Heart left ventricle (tissue), 16 donors: ENCODE results near the gene GRK5. TPM values are rescaled to one million over a fixed set of nuclear protein-coding genes. Genes with fewer than 3 reads are reported as not detected.

Source experiments
- ATAC-seq, 4 donors: fragments of 200-7000 bp; cut with Tn5 transposase; one replicate each; pipeline ENCODE4 v1.9.1; 2020 to 2022; ENCODE audit warnings: moderate library complexity in 4 of 4, mild to moderate bottlenecking in 3 of 4, moderate number of reproducible peaks in 1 of 4
- DNase-seq, 5 donors: peaks; one replicate each; pipeline ENCODE4 v3.0.0-alpha.2; 2020
- H3K27ac ChIP-seq, 12 donors: fragments of 200-600 bp; sonication (generic) in 4 of 12; one replicate each; pipeline versions ENCODE4 v1.5.0 to v1.8.0; 2016 to 2022; ENCODE audit warnings: mild to moderate bottlenecking in 2 of 12
- H3K27me3 ChIP-seq, 9 donors: fragments of 200-600 bp; sonication (generic) in 2 of 9; one replicate each; pipeline versions ENCODE4 v1.5.1 to v1.8.0; 2016 to 2022; ENCODE audit warnings: mild to moderate bottlenecking in 3 of 9
- H3K36me3 ChIP-seq, 9 donors: fragments of 200-600 bp; sonication (generic) in 2 of 9; one replicate each; pipeline versions ENCODE4 v1.5.0 to v1.8.0; 2018 to 2022; ENCODE audit warnings: mild to moderate bottlenecking in 2 of 9
- H3K4me1 ChIP-seq, 12 donors: fragments of 200-600 bp; sonication (generic) in 4 of 12; one replicate each; pipeline versions ENCODE4 v1.5.0 to v1.8.0; 2016 to 2022; ENCODE audit warnings: mild to moderate bottlenecking in 3 of 12
- H3K4me3 ChIP-seq, 12 donors: fragments of 200-600 bp; sonication (generic) in 4 of 12; one replicate each; pipeline versions ENCODE4 v1.5.0 to v1.8.0; 2017 to 2022; ENCODE audit warnings: mild to moderate bottlenecking in 9 of 12, moderate library complexity in 4 of 12
- H3K9me3 ChIP-seq, 12 donors: fragments of 200-600 bp; sonication (generic) in 4 of 12; one replicate each; pipeline versions ENCODE4 v1.5.0 to v1.8.0; 2016 to 2022; ENCODE audit warnings: mild to moderate bottlenecking in 1 of 12
- POLR2A ChIP-seq, 2 donors: fragments of 450-650 bp; IDR thresholded peaks; one replicate each; pipeline ENCODE4 v1.6.1; 2017; ENCODE audit warnings: antibody characterized with exemption in 2 of 2, mild to moderate bottlenecking in 2 of 2, moderate library complexity in 2 of 2
- WGBS, 4 donors: extraction: QIAGEN DNeasy Blood & Tissue Kit in 2 of 4; methylation state at CpG; one replicate each; pipeline versions ENCODE4 v1.1.5 to v1.1.7; 2013 to 2018; 5-methylcytosine and 5-hydroxymethylcytosine counted together
- intact Hi-C, 10 donors: fragments of 100-400 bp; cut with DNase I; formaldehyde crosslinking; loops; one replicate each; pipeline versions ENCODE4 v1.11.1 to v1.14.2; 2022
- polyA plus RNA-seq, 2 donors: library from polyadenylated mRNA; stranded (reverse); fragments of 200-250 nt; gene quantifications; one replicate each; pipeline ENCODE4 v1.2.3, GENCODE V29; 2013
- total RNA-seq, 9 donors: library from RNA; depleted of rRNA in 2 of 9; stranded (reverse); fragments of >200 nt in 2 of 9; fragmentation: NEBNext Ultra II Directional in 3 of 9; extraction: Animal tissue kit (Norgen Biotek cat#: 25700) in 3 of 9; gene quantifications; one replicate each; pipeline versions ENCODE4 v1.1.0 to v1.2.4, GENCODE V29; 2016 to 2023
- TF ChIP-seq, protein P1 (sequence below), 12 donors: fragments of 200-600 bp; sonication (generic) in 4 of 12; IDR thresholded peaks; one replicate each; pipeline versions ENCODE4 v1.5.0 to v1.8.0; 2018 to 2022; ENCODE audit warnings: antibody characterized with exemption in 12 of 12, mild to moderate bottlenecking in 5 of 12
- donor health status: ischemic (EF 13 %, LVEDD 7.1; RV severe dilation, severe dysfunction).
- donor health status: healthy with polysubstance abuse.
- donor health status: DM: no; HTN: yes; CAD: no.
- donor health status: DM: no; HTN: no; CAD: no.
- donor health status: ischemic (EF 25% LVEDD 6.9; RV normal size, moderate dysfunction).
- donor health status: ischemic (EF 25% LVEDD 5.7; RV mildly dilated, moderate dysfunction).
- donor health status: healthy.
- donor health status: DM: yes; HTN: yes; CAD: no.
- donor health status: ischemic (EF 35%, LVEDD 5.7; RV mildly dilated, moderate dysfunction).
- donor health status: nonischemic (EF 11% LVEDD 7.7; RV severe dilation, severe dysfunction).
- donor health status: DM: yes; HTN: yes; CAD: no.
- donor health status: PGD.
- donor health status: ischemic (EF 29% LVEDD 5.4; RV normal size, mild dysfunction).
- donor health status: nonischemic (EF 23%, LVEDD 6.1; RV moderate dilation, normal function).

GRK5 gene
- total and polyA plus RNA-seq, 11 donors, result 13.1 to 58.0 (median 30.2) TPM

DNA sequence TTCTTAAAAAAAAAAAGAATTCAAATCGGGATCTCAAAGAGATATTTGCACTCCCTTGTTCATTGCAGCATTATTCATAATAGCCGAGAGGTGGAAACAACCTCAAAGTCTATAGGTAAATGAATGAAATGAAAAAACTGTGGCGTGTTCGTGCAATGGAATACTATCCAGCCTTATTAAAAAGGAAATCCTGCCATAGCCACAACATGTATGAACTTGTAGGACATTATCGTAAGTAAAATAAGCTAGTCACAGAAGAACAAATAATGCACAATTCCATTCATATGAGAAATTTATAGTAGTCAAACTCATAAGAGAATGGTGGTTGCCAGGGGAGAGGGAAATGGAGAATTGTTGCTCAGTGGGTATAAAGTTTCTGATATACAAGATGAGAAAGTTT, 37.9 kb downstream of the GRK5 start:
- Histone ChIP-seq H3K27me3 (no peaks in the 10 kb centered on the region), H3K9me3 (no peaks in the 10 kb centered on the region), H3K4me1 (peaks cover 0 to 59% (median 32%) of the 10 kb centered on the region in 12 donors), H3K27ac (no peak overlapping the region), H3K36me3 (no peaks in the 10 kb centered on the region), H3K4me3 (no peak overlapping the region)
- TF ChIP-seq POLR2A (IDR thresholded peaks at IDR 0.05), result no peak
- TF ChIP-seq, protein P1, sequence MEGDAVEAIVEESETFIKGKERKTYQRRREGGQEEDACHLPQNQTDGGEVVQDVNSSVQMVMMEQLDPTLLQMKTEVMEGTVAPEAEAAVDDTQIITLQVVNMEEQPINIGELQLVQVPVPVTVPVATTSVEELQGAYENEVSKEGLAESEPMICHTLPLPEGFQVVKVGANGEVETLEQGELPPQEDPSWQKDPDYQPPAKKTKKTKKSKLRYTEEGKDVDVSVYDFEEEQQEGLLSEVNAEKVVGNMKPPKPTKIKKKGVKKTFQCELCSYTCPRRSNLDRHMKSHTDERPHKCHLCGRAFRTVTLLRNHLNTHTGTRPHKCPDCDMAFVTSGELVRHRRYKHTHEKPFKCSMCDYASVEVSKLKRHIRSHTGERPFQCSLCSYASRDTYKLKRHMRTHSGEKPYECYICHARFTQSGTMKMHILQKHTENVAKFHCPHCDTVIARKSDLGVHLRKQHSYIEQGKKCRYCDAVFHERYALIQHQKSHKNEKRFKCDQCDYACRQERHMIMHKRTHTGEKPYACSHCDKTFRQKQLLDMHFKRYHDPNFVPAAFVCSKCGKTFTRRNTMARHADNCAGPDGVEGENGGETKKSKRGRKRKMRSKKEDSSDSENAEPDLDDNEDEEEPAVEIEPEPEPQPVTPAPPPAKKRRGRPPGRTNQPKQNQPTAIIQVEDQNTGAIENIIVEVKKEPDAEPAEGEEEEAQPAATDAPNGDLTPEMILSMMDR (IDR thresholded peaks at IDR 0.05), result no peak
- intact Hi-C loops, result no loop called here
- 93 to 98% (median 95%) methylated on average over 5 of the region's 5 CpGs for WGBS, 4 donors
- no peak for DNase-seq
- no peak for ATAC-seq

DNA sequence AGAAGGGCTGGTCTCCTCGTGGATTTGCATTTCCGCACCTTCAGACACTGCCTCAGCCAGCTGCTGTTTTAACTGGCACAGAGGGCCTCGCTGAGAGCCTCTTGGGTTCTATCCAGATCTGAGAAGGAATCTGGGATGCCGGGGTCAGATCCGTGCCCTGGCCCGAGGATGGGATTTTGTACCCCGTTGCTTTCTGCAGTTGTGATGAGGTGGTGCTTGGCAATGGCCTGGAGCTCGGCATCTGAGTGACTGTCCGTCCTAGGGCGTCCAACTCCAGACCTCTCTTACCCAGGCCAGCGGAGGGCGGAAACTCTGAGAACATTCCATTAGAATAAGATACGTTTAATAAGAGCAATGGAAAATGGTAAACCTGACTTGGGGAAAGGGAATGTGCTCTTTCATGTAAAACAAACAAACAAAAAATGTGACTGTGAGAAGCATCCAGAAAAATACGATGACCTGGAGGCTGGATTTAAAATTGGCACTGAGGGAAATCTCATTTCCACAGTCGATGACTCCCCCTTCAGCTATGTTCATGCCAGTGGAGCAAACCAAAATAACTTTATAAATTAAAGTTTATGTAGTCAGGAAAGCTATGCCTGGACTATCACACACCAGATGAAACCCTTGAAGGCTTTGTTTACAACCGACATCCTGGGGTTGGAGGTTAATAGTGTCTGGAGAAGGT, 39.6 kb downstream of the GRK5 start:
- TF ChIP-seq POLR2A (IDR thresholded peaks at IDR 0.05), result no peak
- TF ChIP-seq, protein P1 (IDR thresholded peaks at IDR 0.05), result peak in 1 of 12 donors; percentile 13
- DNase-seq (peak in 1 of 5 donors; percentile 57), ATAC-seq (peak in 3 of 4 donors; percentile 50 to 58 (median 56))
- intact Hi-C loops, result no loop called here
- Histone ChIP-seq H3K36me3 (no peaks in the 10 kb centered on the region), H3K4me1 (peaks cover 9 to 63% (median 37%) of the 10 kb centered on the region in 12 donors), H3K27ac (peak overlapping the region; percentile 1 to 90 (median 51)), H3K27me3 (no peaks in the 10 kb centered on the region), H3K9me3 (no peaks in the 10 kb centered on the region), H3K4me3 (no peak overlapping the region)
- WGBS, 4 donors, result 41 to 58% (median 53%) methylated on average over 14 to 16 of the region's 16 CpGs

DNA sequence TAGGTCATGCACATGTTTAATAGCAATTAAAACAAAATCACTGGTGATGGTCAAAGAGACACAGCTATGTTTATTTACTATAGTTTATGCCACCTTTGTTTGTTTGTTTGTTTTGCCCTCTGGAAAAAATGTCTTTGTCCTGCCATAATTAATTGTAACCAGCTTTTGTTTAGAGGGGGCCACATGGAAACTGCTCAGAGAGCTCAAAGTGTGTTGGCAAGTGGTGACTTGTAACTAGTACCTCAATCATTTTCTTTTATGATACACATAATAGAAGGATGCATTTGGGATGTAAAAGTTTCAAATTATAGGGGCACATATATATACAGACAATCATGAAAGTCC, 40.2 kb downstream of the GRK5 start:
- TF ChIP-seq, protein P1 (IDR thresholded peaks at IDR 0.05), result no peak
- no peak for TF ChIP-seq POLR2A (IDR thresholded peaks at IDR 0.05)
- Histone ChIP-seq H3K4me3 (no peak overlapping the region), H3K36me3 (no peaks in the 10 kb centered on the region), H3K4me1 (peaks cover 9 to 68% (median 42%) of the 10 kb centered on the region in 12 donors), H3K27ac (peak overlapping the region in 7 of 12 donors; percentile 1 to 90 (median 55)), H3K9me3 (no peaks in the 10 kb centered on the region), H3K27me3 (no peaks in the 10 kb centered on the region)
- intact Hi-C loops, result no loop called here
- DNase-seq (no peak), ATAC-seq (no peak)

DNA sequence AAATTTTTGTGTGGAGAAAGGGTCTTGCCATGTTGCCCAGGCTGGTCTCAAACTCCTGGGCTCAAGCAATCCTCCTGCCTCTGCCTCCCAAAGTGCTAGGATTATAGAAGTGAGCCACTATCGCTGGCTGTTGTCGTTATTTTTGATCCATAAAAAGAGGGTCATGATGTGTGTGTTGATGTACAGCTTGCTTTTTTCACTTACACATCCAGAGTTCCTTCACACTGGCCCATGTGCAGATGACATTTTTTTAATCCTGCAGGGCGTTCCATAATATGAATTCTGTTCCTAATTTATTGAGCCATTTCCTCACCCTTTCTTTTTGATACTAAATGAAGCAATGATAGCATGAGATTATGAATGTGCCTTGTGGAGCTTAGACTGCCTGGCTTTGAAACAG, 40.8 kb downstream of the GRK5 start:
- no peak for TF ChIP-seq POLR2A (IDR thresholded peaks at IDR 0.05)
- TF ChIP-seq, protein P1 (IDR thresholded peaks at IDR 0.05), result no peak
- H3K36me3 ChIP-seq, result no peaks in the 10 kb centered on the region
- DNase-seq, result no peak
- H3K27me3 ChIP-seq, result no peaks in the 10 kb centered on the region
- no peak overlapping the region for H3K4me3 ChIP-seq
- H3K9me3 ChIP-seq, result no peaks in the 10 kb centered on the region
- intact Hi-C loops, result no loop called here
- H3K4me1 ChIP-seq, result peaks cover 14 to 72% (median 48%) of the 10 kb centered on the region in 12 donors
- no peak for ATAC-seq
- 77 to 91% (median 86%) methylated on average over 3 of the region's 3 CpGs for WGBS, 4 donors
- H3K27ac ChIP-seq, result peak overlapping the region in 3 of 12 donors; percentile 15 to 90 (median 62)
